Renal cortex interstitium (tissue), 11 donors: ENCODE results near the gene FAM219A. TPM values are rescaled to one million over a fixed set of nuclear protein-coding genes. Genes with fewer than 3 reads are reported as not detected.
A peak's percentile ranks its signal among the peaks of the same experiment; 100 is the strongest.
"Not testable (repeated sequence)": the region's sequence is repeated elsewhere in the genome, so short reads cannot be mapped to it uniquely, and the experiment has no call there.

ENCODE experiments used
- DNase-seq, 11 donors: peaks; one replicate each; pipeline ENCODE4 v3.0.0-alpha.2; 2013; ENCODE audit warnings: low read depth in 9 of 11, low spot score in 4 of 11; ENCODE audit errors: extremely low read depth in 1 of 11
- polyA plus RNA-seq, 3 donors: library from polyadenylated mRNA; unstranded; fragments of 120-200 nt; gene quantifications; one replicate each; pipeline ENCODE4 v1.2.1, GENCODE V29; 2013; ENCODE audit not compliant: insufficient read length in 3 of 3

Gene FAM219A
- polyA plus RNA-seq, 3 donors: 12.0 to 16.0 (median 13.1) TPM

GRCh38 chr9:34454571-34455065 is 3.8 kb downstream of the FAM219A start:
- no peak for DNase-seq

GRCh38 chr9:34452568-34452967 is 5.8 kb downstream of the FAM219A start:
- DNase-seq: no peak

- DNase-seq: no peak
Measured at GRCh38 chr9:34451545-34451944, 6.8 kb downstream of the FAM219A start.

- no peak for DNase-seq
Measured at GRCh38 chr9:34451135-34451534, 7.2 kb downstream of the FAM219A start.

- DNase-seq: no peak
Measured at GRCh38 chr9:34450644-34451043, 7.7 kb downstream of the FAM219A start.

GRCh38 chr9:34446951-34447350 is 11.4 kb downstream of the FAM219A start:
- no peak for DNase-seq

GRCh38 chr9:34446468-34446891 is 11.9 kb downstream of the FAM219A start:
- DNase-seq: no peak

- no peak for DNase-seq
Measured at GRCh38 chr9:34443976-34444375, 14.4 kb downstream of the FAM219A start.

GRCh38 chr9:34443533-34443932 is 14.8 kb downstream of the FAM219A start:
- no peak for DNase-seq

- no peak for DNase-seq
Measured at GRCh38 chr9:34442770-34443169, 15.6 kb downstream of the FAM219A start.

GRCh38 chr9:34440017-34440416 is 18.4 kb downstream of the FAM219A start:
- no peak for DNase-seq

GRCh38 chr9:34438465-34438864 is 19.9 kb downstream of the FAM219A start:
- DNase-seq: not testable (repeated sequence)

- not testable (repeated sequence) for DNase-seq
Measured at GRCh38 chr9:34437926-34438307, 20.5 kb downstream of the FAM219A start.

GRCh38 chr9:34437006-34437925 is 21.1 kb downstream of the FAM219A start:
- peak in 10 of 11 donors; percentile 53 to 79 (median 63) for DNase-seq

GRCh38 chr9:34431667-34432066 is 26.7 kb downstream of the FAM219A start:
- DNase-seq: no peak

GRCh38 chr9:34430843-34431437 is 27.4 kb downstream of the FAM219A start:
- peak; percentile 27 to 83 (median 66) for DNase-seq

GRCh38 chr9:34428325-34428958 is 29.9 kb downstream of the FAM219A start:
- DNase-seq: no peak

- no peak for DNase-seq
Measured at GRCh38 chr9:34426347-34427074, 31.9 kb downstream of the FAM219A start.
